HG02938 (cell line): ENCODE results near the gene CCSER1.

Experiments used
- ATAC-seq: cut with Tn5 transposase; IDR thresholded peaks from one replicate; pipeline ENCODE4 v1.9.1; 2021; ENCODE audit warnings: mild to moderate bottlenecking, moderate library complexity; ENCODE audit not compliant: unreplicated experiment

Gene CCSER1

DNA sequence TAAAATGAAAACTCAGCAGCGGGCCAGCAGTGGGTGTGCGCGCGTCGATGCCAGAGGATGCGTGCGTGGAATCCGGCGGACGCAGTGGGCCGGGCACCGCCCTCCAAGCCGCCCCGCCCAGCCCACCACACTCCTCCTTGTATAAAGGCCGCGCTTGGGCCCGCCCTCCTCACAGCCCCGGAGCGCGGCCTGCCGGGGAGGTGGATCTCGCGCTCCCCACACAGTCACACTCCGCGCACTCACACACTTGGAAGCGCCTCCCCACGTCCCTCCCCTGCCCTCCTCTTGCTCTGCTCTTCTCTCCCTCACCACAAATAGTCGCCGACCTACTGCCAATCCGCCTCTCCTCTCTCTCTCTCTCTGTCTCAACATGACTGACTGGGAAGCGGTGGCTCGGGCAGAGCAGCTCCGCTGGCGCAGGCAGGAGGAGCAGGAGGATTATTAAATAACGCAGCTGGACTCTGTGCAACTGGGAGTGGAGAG, at the start of gene CCSER1:
Gene CCSER1 (plus strand): TSS at position 172 of the 483 bp plus-strand sequence.
- peak; percentile 50 for ATAC-seq

DNA sequence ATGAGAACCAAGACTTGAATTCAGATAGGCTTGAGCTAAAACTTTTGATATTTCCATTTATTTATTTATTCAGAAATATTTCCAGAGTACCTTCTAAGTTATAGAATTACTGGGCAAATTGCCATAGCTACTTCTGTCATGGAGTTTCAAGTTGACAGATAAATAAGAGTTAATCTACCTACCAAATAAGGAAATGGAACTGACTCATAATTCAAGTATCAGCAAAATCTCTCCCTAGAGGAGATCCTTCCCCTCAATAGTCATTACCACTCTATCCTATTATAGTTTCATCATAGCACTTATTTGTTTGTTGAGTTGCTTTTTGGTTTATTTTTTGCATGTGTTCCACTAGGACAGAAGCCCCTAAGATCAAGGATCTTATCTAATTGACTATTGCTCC, 48.8 kb upstream of the CCSER1 start:
- no peak for ATAC-seq

DNA sequence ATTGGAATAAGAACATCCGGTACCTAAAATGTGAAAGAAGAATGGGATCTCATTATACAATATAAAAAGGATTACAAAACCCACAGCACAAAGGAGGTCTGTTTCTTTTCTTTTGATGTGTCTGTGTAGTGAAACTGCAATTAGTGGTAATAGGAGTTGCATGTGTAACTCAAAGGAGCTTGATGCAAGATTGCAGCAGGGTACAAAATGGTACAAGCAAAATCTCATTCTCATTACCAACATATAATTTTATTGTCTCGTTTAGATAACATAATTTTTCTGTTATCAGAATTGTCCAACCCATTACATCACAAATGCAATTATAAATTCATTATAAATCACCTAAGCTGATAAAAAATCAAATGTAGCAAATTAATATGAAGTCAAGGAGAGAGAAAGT, 47.1 kb upstream of the CCSER1 start:
- ATAC-seq = no peak

DNA sequence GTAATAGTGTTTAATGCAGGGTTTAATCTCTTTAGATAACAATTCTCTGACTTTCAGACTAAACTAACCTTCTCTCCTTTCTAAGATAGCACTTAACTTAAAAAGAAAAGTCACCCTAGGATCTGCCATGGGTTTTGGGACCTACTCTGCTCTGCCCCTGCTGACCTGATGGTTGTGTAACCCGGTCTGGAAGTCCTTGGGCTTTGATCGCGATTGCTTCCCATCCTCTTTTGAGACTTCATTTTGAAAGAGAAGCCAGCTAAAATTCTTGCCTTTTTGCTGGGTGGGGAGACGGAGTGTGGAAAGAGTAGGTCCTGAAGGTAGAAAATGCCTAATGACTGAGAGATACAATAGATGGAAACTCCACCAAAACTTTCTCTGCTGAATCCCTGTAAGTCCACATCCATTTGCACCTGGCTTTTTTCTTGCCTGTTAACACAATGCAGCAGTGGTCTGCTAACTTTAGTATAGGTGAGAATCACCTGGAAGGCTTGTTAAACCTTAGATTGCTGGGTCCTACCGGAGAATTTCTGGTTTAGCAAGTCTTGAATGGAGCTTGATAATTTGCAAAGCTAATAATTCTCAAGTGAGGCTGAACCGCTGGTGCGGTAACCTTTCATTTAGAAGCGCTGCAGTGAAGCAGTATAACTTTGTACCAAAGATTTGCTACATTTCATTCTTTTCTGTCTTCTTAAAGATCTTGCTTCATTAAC, 45.6 kb upstream of the CCSER1 start:
- no peak for ATAC-seq

DNA sequence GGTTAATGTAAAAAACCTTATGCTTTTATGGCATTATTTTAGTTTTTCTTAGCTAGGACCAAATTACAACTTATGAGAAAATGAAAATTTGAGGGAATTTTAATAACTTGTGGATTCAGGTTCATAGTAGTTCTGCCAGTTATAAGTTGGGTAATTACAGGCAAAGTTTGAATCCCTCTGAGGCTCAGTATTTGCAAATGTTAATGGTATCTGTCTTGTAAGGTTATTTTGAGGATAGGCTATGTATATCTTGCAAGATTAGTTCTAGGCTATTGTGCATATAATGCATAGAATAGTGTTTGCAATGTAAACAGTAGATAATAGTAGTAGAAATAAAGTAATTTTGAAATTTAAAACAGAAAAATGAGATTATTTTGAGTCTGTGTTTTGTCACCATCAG, 44.7 kb upstream of the CCSER1 start:
- ATAC-seq = no peak

DNA sequence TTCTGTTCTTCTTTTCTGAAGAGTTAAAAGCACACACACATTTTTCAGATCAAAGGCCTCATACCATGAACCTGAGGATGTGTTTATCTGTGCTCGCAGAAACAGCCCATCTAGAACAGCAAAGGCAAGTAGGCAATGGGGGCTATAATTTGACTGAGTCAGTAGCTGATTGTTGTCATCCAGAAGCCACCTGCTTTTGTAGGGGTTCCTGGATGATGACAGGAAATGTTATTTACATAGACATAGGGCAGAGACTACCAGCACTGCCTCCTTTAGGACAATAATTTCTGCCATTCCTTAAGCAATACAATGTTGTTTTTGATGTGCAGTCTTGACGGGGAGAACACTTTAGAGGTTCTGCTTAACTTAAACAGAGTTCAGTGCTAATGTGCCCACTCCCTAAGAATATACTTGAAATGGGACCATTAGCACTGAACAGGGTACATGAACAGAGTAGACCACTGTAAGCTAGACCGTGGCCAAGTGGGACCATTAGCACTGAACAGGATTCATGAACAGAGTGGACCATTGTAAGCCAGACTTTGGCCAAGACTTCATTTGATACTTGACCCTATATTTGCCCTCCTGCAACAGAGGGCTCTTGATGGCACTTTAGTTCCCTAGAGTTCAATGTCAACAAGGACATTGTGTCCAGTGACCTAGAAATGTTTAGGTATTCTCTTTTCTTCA, 42.8 kb upstream of the CCSER1 start:
- no peak for ATAC-seq

DNA sequence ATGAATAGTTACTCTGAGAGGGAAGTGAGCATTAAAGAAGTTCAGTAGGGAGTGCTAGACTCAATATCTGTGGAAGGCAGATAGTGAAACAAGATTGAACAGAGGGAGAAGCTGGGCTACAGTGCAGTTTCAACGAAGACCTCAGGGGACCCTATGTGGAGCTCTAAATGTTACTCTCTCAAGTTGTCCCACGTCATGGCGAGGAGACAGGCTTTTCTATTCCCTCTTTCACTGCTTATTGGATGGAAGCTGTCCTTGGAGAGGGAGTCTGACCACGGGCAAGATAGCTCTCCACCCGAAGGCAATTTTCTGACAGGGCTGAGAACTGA, 42.3 kb upstream of the CCSER1 start:
- ATAC-seq = no peak

DNA sequence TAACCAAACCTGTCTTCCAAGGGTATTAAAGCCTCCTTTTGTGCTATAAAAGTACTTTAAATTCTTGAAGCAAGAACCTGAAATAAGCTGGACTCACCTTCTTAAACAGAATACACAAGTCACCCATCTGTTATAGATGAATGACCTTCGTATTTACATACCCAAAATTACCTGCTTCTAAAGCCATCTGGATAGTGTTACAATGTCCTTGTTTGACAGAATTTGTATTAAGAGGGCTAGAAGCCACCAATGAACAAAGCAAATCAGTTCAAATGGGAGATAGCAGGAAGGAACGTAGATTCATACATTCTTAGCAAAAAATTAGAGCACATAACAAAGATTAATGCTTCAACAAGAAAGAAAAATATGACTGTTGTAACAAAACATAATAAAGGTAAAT, 33.7 kb upstream of the CCSER1 start:
- ATAC-seq = no peak

DNA sequence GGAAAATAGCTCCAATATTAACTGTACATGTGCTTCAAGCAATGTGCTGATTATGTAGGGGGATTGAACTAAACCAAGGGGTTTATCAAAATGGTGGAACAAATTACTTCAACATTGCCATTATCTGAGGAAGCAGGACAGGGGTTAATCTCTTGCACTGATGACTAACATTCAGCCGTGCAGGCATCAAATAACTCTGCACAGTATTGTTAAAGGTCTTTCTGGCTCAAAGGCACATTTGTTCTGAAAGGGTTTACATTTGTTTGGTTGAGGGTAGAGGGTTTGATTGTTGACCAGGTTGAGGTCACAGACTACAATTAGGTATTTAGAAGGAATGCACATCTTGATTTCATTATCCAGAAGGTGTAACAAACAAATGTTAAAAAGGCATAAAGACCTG, 32.2 kb upstream of the CCSER1 start:
- ATAC-seq = no peak

DNA sequence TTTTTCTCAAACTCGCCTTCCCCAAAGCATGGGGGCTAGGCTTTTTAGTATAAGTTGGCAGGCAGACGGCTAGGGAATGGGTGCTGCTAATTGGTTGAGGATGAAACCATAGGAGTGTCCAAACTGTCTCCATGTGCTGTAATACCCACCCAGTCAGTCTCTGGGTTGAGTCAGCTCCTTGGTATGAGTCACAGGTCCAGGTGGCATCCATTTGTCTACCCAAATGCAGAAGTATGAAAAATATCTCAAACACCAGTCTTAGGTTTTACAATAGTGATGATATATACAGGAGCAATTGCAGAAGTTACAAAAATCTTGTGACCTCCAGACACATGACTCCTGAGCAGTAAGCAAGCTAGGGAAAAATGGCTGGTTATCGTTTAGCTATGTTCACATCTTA, 27.4 kb upstream of the CCSER1 start:
- peak; percentile 58 for ATAC-seq

DNA sequence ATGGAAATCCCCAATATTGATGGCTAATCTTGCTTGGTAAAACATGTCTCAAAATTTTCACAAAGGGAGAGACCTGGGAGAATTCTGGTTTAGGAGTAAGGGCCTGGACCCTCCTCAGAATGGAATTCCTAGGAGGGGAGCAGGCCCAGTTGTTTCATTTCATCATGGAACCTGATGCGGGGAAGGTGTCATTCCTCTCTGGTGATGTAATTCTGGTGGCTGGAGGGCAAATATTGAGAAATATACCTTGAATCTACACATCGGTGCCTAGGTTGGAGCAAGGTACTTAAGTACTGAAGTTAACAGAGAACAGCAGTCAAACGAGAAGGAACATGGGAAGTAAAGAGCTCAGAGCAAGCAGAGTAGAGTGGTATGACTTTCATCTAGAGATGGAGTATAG, 23.2 kb upstream of the CCSER1 start:
- no peak for ATAC-seq

DNA sequence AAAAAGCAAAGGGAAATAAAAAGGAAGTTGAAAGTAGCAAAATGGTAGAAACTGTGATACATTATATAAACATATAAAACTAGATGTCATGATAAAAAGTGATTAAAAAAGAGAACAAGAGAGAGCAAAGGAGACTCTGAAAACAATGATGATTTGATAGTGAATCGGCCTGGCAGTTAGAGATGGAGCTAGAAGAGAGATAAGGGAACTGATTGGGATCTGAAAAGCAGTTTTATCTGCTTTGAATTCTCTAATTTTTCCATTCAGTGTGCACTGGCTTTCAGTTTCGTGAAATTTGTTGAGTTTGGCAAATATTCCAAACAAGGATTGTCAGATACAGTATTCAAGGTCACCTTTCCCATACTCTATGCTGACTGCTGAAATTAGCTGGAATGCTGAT, 21.9 kb upstream of the CCSER1 start:
- ATAC-seq = no peak

DNA sequence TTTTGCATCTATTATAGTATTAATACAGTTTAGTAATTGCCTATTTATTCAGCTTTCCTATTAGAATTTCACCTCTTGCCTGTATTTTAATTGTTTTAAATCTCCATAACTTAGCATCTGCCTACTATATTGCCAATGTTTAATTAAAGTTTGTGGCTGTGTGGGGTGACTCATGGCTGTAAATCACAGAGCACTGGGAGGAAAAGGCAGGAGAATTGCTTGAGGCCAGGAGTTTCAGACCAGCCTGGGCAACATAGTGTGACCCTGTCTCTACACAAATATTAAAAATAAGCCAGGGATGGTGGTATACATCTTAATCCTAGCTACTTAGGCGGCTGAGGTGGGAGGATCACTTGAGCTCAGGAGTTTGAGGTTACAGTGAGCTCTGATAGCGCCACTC, 14.5 kb upstream of the CCSER1 start:
- ATAC-seq = no peak

DNA sequence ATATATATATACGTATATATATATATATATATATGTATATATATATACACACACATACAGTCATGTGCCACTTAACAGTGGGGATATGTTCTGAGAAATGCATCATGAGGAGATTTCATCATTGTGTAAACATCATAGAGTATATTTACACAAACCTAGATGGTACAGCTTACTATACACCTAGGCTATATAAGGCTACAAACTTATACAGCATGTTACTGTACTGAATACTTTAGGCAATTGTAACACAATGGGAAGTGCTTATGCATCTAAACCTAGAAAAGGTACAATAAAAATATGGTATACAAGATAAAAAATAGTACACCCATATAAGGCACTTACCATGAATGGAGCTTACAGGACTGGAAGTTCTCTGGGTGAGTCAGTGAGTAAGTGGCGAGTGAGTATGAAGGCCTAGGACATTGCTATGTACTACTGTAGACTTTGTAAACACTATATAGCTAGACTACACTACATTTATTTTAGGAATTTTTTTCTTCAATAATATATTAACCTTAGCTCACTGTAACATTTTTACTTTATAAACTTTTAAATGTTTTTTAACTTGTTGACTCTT, 13.2 kb upstream of the CCSER1 start:
- ATAC-seq = no peak

DNA sequence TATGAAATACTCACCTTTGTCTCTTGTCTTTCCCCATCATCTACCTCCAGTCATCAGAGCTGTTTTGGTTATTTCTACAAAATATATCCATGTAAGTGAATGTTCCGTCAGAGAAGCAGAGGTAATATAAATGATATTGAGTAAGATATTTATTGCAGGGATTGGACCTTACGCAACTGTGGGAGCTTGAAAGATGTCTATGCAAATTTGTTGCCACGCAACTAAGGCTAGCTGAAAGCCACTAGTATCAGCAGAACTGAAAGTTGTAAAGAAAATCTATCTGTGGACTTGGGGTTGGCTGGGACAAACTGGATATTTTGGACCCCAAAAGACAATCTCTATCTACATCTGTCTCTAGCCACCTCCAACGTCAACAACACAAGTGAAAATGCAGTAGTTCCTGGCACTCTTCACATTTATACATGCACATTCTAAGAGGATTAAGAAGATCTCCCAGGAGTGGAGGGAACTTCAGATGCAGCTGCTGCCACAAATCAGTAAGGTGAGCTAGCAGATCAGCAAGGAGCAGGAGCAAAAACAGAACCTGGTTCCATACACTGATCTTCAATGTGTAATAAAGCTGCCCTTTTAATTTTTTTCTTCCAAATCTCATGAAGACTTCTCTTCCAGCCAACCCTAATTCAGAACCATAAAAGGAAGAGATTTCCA, 8.5 kb upstream of the CCSER1 start:
- ATAC-seq = peak; percentile 80

DNA sequence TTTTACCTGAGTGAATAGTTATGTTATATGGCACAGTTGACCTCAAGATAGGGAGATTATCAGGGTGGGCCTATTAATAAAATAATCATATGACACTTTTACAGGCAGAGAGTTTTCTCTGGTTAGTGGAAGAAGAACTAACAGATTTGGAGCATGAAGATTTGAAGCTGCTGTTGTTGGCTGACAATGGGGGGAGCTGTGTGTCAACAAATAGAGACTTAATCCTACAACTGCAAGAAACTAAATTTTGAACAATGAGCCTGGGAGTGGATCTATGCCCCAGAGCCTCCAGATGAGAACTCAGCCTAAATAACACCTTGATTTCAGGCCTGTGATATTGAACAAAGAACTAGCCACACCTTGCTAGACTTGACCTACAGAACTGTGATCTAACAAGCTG, 7.2 kb upstream of the CCSER1 start:
- ATAC-seq = no peak

DNA sequence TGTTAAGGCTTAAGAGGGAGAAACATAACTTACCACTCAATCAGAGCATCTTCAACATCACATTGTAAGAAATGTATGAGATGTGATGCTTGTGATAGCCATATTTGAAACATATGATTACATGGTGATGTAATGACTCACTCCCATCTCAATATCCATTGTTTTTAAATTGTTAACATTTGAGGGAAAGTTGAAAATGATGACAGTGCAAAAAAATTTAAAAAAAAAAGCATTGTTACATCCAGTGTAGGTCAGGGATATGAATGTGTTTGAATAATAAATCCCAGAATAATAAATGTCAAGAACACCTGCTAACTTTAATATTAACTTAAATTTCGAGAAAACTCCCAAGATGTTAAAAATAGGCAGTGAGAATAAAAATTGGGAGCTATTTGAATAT, 6.4 kb upstream of the CCSER1 start:
- ATAC-seq = no peak

DNA sequence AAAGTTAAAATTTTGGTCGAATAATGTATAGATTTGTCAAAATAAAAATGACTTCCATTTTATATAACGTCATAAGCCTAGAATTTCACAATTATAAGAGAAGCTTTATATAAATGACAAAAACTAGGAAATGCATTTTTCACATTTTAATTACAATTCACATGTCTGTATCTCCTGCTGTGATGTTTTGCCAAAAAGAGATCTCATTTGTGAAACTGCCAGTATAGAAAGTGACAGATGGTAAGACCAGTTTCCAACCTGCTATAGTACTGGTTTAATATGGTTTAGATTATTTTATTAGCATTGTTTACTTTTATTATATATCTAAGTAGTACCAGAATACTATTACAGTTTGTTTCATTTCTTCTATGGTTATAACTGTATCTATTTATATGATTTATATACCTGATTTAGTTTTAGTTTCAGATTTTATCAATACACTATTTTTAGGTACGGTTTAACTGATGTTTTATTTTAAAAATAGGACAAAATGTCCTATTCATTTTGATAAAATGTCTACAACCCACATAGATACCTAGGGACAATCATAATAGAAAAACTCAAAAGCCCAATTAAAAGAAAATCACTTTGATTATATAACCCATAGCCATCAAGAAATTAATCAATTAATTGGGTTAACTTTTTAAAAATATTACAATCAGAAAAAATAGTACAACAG, 5.4 kb upstream of the CCSER1 start:
- ATAC-seq = no peak

DNA sequence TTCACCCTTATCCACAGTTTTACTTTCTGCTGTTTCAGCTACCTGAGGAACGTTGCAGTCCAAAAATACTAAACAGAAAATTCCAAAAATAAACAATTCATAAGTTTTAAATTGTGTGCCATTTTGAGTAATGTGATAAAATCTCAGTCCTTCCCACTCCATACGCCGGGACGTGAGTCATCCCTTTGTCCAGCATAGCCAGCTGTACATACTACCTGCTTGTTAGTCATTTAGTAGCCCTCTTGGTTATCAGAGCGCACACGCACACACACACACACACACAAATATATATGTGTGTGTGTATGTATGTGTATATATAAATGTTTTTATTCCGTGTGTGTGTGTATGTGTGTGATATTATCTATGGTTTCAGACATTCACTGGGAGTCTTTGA, 4.8 kb upstream of the CCSER1 start:
- no peak for ATAC-seq

DNA sequence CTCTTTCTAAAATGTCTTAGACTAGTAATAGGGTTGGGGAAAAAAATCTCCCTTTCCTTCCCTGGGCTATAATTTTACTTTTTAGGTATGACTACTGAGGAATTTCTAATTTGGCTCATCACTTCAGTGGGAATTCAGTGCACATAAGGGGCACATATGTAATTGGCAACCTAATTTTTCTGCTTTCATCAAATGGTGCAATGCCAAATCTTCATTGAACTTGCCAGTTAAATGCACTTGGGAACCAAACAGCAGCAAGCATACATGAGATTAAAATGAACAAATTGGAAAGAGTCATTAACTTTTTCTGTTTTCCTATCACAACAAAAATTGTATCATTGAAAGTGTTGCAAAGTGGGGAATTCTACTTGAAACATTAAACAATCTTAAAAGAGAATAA, 2.9 kb upstream of the CCSER1 start:
- no peak for ATAC-seq

DNA sequence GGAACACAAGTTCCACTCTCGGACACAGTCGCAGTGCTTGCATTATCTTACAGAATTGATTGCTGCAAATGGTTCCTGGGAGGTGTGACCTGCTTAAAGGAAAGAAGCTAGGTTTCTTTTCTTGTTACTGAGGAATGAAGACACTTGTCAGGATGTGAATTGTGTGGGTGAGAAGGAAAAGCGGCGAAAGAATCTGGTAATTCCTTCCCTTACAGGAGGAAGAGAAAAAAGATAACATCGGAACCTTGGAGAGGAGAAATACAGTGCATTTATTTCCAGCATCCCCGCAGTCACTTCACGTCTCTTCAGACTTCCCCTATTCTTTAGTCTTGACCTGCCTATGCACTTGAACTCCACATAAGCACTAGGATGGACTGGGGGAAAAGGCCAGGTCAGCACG, 389 bp upstream of the CCSER1 start:
- ATAC-seq = no peak
